MM.1S (cell line): Measurements from ENCODE around the gene ALG14.

ENCODE experiments used
- CTCF ChIP-seq: fragments of 300-600 bp; sonication (generic); IDR thresholded peaks from 2 replicates; pipeline ENCODE4 v1.5.1; 2016; ENCODE audit warnings: antibody characterized with exemption, low read length, mixed read lengths
- EZH2phosphoT487 ChIP-seq: fragments of 300-600 bp; sonication (generic); IDR thresholded peaks from 2 replicates; pipeline ENCODE4 v1.6.1; 2018; ENCODE audit warnings: antibody characterized with exemption, low read length

GRCh38 chr1:94976971-94977548, 95.7 kb downstream of the ALG14 start:
- no peak for TF ChIP-seq CTCF
- no peak for TF ChIP-seq EZH2phosphoT487
